MM.1S (cell line): ENCODE results near the gene CHP1.

ENCODE experiments used
- CTCF ChIP-seq: fragments of 300-600 bp; sonication (generic); IDR thresholded peaks from 2 replicates; pipeline ENCODE4 v1.5.1; 2016; ENCODE audit warnings: antibody characterized with exemption, low read length, mixed read lengths
- EZH2 ChIP-seq: fragments of 300-600 bp; sonication (generic); optimal IDR thresholded peaks from 2 replicates; pipeline ENCODE3; 2017; ENCODE audit warnings: low read depth, mild to moderate bottlenecking, antibody characterized with exemption, low read length, mixed read lengths
- EZH2phosphoT487 ChIP-seq: fragments of 300-600 bp; sonication (generic); IDR thresholded peaks from 2 replicates; pipeline ENCODE4 v1.6.1; 2018; ENCODE audit warnings: antibody characterized with exemption, low read length

- no peak for TF ChIP-seq CTCF
- TF ChIP-seq EZH2phosphoT487 = no peak
- no peak for TF ChIP-seq EZH2
Measured at GRCh38 chr15:41183581-41183980, 47.5 kb upstream of the CHP1 start.
